K562 (cell line): ENCODE data around the gene RDH13. TPM values are rescaled to one million over a fixed set of nuclear protein-coding genes. Genes with fewer than 3 reads are reported as not detected.
A peak's percentile ranks its signal among the peaks of the same experiment; 100 is the strongest.

Source experiments
- CCAR2 ChIP-seq: fragments of 200-400 bp; formaldehyde crosslinking; IDR thresholded peaks from 2 replicates; pipeline ENCODE4 v1.6.1; 2017; ENCODE audit warnings: mild to moderate bottlenecking, low read depth, low read length
- DMBX1 ChIP-seq: fragments of 250-450 bp; sonication (Bioruptor Pico); IDR thresholded peaks from 2 replicates; pipeline ENCODE4 v1.8.0; 2022; ENCODE audit warnings: inconsistent platforms, mild to moderate bottlenecking, moderate library complexity, borderline replicate concordance
- ETS1 ChIP-seq: conservative IDR thresholded peaks from 2 replicates; pipeline ENCODE4 v1.6.1; 2011; ENCODE audit warnings: low read depth, mild to moderate bottlenecking, low read length; ENCODE audit not compliant: control insufficient read depth
- FOS ChIP-seq: IDR thresholded peaks from 3 replicates; pipeline ENCODE4 v1.6.1; 2011; ENCODE audit not compliant: insufficient read length; ENCODE audit errors: extremely low read depth
- GTF3C2 ChIP-seq: IDR thresholded peaks from 3 replicates; pipeline ENCODE4 v1.6.1; 2011; ENCODE audit warnings: borderline replicate concordance, mild to moderate bottlenecking, moderate library complexity; ENCODE audit not compliant: insufficient read length; ENCODE audit errors: extremely low read depth
- KDM2B ChIP-seq: fragments of 250-450 bp; sonication (Bioruptor Pico); IDR thresholded peaks from 2 replicates; pipeline ENCODE4 v1.8.0; 2021; ENCODE audit warnings: mild to moderate bottlenecking, moderate library complexity
- MAZ ChIP-seq, 2 experiments: fragments of 450-650 bp in 1 of 2; sonication (generic) in 1 of 2; formaldehyde crosslinking; IDR thresholded peaks in 1 of 2; conservative IDR thresholded peaks in 1 of 2; 2 replicates each; pipeline versions ENCODE4 v1.4.0 to v1.5.0; 2020; ENCODE audit warnings: mild to moderate bottlenecking in 1 of 2, missing genetic modification reagents in 1 of 2
- NKRF ChIP-seq: fragments of 450-650 bp; IDR thresholded peaks from 2 replicates; pipeline ENCODE4 v1.6.1; 2016; ENCODE audit warnings: borderline replicate concordance
- POLR2AphosphoS5 ChIP-seq: IDR thresholded peaks from 2 replicates; pipeline ENCODE4 v1.6.1; 2011; ENCODE audit warnings: mild to moderate bottlenecking, low read depth, low read length, moderate library complexity; ENCODE audit not compliant: control insufficient read depth, insufficient read depth
- RAD51 ChIP-seq: fragments of 450-650 bp; IDR thresholded peaks from 2 replicates; pipeline ENCODE4 v1.7.1; 2016; ENCODE audit warnings: low read depth, mild to moderate bottlenecking, borderline replicate concordance
- RBFOX2 ChIP-seq: fragments of 200-400 bp; formaldehyde crosslinking; IDR thresholded peaks from 2 replicates; pipeline ENCODE4 v1.6.1; 2017; ENCODE audit warnings: low read depth, mild to moderate bottlenecking, low read length, moderate library complexity
- RFX1 ChIP-seq: fragments of 450-650 bp; IDR thresholded peaks from 2 replicates; pipeline ENCODE4 v1.6.1; 2016; ENCODE audit warnings: mild to moderate bottlenecking, moderate library complexity
- TEAD1 ChIP-seq, 2 experiments: fragments of 450-650 bp in 1 of 2; sonication (generic) in 1 of 2; formaldehyde crosslinking; IDR thresholded peaks; 2 replicates each; pipeline versions ENCODE4 v1.4.0 to v1.8.0; 2020 to 2022; ENCODE audit warnings: mild to moderate bottlenecking in 2 of 2, missing genetic modification reagents in 1 of 2
- TRIM24 ChIP-seq, 2 experiments: fragments of 450-650 bp; IDR thresholded peaks; 2 replicates each; pipeline ENCODE4 v1.6.1; 2016
- ZNF121 ChIP-seq: sonication (generic); formaldehyde crosslinking; conservative IDR thresholded peaks from 2 replicates; pipeline ENCODE4 v1.8.0; 2022; ENCODE audit warnings: missing genetic modification reagents
- ZNF124 ChIP-seq: sonication (generic); formaldehyde crosslinking; IDR thresholded peaks from 2 replicates; pipeline ENCODE4 v1.8.1; 2022; ENCODE audit warnings: missing genetic modification reagents
- ZNF175 ChIP-seq: fragments of 200-800 bp; sonication (Bioruptor generic); IDR thresholded peaks from 2 replicates; pipeline ENCODE4 v1.6.1; 2016; ENCODE audit warnings: low read depth, mild to moderate bottlenecking, missing genetic modification characterization, missing compliant biosample characterization
- polyA plus RNA-seq, 8 experiments: library from polyadenylated mRNA; depleted of rRNA in 4 of 8; stranded (reverse) in 5 of 8; unstranded in 3 of 8; fragments of >200 nt; fragmentation: Nextera tagmentation in 2 of 8; fragmentation: Illumina TruSeq in 1 of 8; extraction: Ambion mirVana in 2 of 8; extraction: Trizol in 1 of 8; gene quantifications; 2 replicates each; pipeline versions ENCODE4 v1.2.1 to v1.2.3, GENCODE V29; 2011 to 2014; ENCODE audit warnings: inconsistent platforms in 1 of 8, missing spikeins in 1 of 8
- total RNA-seq, 7 experiments: library from RNA; depleted of rRNA in 6 of 7; stranded (reverse); fragments of >200 nt in 6 of 7; fragmentation: Illumina TruSeq in 2 of 7; extraction: Trizol in 2 of 7; gene quantifications; 2 replicates each; pipeline versions ENCODE4 v1.2.1 to v1.2.3, GENCODE V29; 2011 to 2021; ENCODE audit warnings: low replicate concordance in 1 of 7
- TF ChIP-seq, protein P1 (sequence below), 3 experiments: IDR thresholded peaks in 2 of 3; conservative IDR thresholded peaks in 1 of 3; 2 replicates each; pipeline ENCODE4 v1.5.1; 2011 to 2012; ENCODE audit warnings: low read length in 3 of 3, mild to moderate bottlenecking in 3 of 3, control low read depth in 2 of 3, improper control_type of control experiment in 1 of 3, inconsistent platforms in 1 of 3, low read depth in 1 of 3, mixed read lengths in 1 of 3, moderate library complexity in 1 of 3; ENCODE audit not compliant: insufficient read depth in 2 of 3

The RDH13 gene
- total and polyA plus RNA-seq, 9 of the 15 experiments (the other 6 are each of a cell fraction or from before 2014, with no cell fraction given): 7.5 to 70.3 (median 39.5) TPM

GRCh38 chr19:55080121-55080967 lies 17.4 kb upstream of the RDH13 start (continued):
- no peak for TF ChIP-seq FOS
- TF ChIP-seq RFX1: no peak
- no peak for TF ChIP-seq ZNF124 (CRISPR knock-in tag)
- no peak for TF ChIP-seq TRIM24 (IDR thresholded peaks at IDR 0.05)
- TF ChIP-seq ZNF175: peak; percentile 71; the same call in 1 of the 2 replicates
- no peak for TF ChIP-seq CCAR2
- no peak for TF ChIP-seq KDM2B
- peak; percentile 34; the same call in 1 of the 2 replicates for TF ChIP-seq RAD51
- TF ChIP-seq DMBX1 (CRISPR knock-in tag): no peak
- TF ChIP-seq TEAD1 (CRISPR knock-in tag; IDR thresholded peaks at IDR 0.05): no peak; a peak in 1 of 4 replicates
- TF ChIP-seq, protein P1, sequence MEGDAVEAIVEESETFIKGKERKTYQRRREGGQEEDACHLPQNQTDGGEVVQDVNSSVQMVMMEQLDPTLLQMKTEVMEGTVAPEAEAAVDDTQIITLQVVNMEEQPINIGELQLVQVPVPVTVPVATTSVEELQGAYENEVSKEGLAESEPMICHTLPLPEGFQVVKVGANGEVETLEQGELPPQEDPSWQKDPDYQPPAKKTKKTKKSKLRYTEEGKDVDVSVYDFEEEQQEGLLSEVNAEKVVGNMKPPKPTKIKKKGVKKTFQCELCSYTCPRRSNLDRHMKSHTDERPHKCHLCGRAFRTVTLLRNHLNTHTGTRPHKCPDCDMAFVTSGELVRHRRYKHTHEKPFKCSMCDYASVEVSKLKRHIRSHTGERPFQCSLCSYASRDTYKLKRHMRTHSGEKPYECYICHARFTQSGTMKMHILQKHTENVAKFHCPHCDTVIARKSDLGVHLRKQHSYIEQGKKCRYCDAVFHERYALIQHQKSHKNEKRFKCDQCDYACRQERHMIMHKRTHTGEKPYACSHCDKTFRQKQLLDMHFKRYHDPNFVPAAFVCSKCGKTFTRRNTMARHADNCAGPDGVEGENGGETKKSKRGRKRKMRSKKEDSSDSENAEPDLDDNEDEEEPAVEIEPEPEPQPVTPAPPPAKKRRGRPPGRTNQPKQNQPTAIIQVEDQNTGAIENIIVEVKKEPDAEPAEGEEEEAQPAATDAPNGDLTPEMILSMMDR (IDR thresholded peaks at IDR 0.05 in 2 of 3, conservative IDR thresholded peaks at IDR 0.05 in 1 of 3; ENCODE audit: insufficient read depth in 2 of 3, low read depth in 1 of 3, low read length in 3 of 3): peak in 1 of 3 experiments; percentile 12; a peak in 1 of 6 replicates
- peak; percentile 88 for TF ChIP-seq RBFOX2
- TF ChIP-seq POLR2AphosphoS5: peak; percentile 50; the same call in 1 of the 2 replicates
- TF ChIP-seq MAZ (CRISPR knock-in tag; conservative IDR thresholded peaks at IDR 0.05 in 1 of 2, IDR thresholded peaks at IDR 0.05 in 1 of 2): no peak; a peak in 2 of 4 replicates
- no peak for TF ChIP-seq GTF3C2
- peak; percentile 96 for TF ChIP-seq NKRF
- TF ChIP-seq ZNF121 (CRISPR knock-in tag): no peak
- peak; percentile 74 for TF ChIP-seq ETS1
